ENCODE results near the gene SMIM35. TPM values are rescaled to one million over a fixed set of nuclear protein-coding genes. Genes with fewer than 3 reads are reported as not detected.

The SMIM35 gene
- total and polyA plus RNA-seq, 2 donors (not counting 3 experiments of a cell fraction or from before 2014, with no cell fraction given): not detected

- H3K9ac ChIP-seq (replicated peaks; ENCODE audit: extremely low read depth, insufficient read depth, low read length): no peak overlapping the region
- no peaks in the 10 kb centered on the region for H3K27me3 ChIP-seq (ENCODE audit: control insufficient read depth in 2 of 2, insufficient read depth in 2 of 2, low read length in 2 of 2)
- intact Hi-C loops (cut with micrococcal nuclease) (loop anchor here (10.0 kb wide), 1 partner anchor 60 kb away; no protein-coding TSS in a partner anchor), dilution Hi-C loops (cut with MboI; ENCODE audit: extremely low pct_ligation_motif_present, low sequenced_read_pairs) (no loop called here)
- H3K4me2 ChIP-seq (ENCODE audit: insufficient read depth, low read length): no peak overlapping the region
- H3K9me1 ChIP-seq (replicated peaks; ENCODE audit: control insufficient read depth, extremely low read depth, insufficient read depth, low read length): no peaks in the 10 kb centered on the region
- FAIRE-seq: no peak
- CTCF ChIA-PET: interaction anchor here (0.7 to 1.2 kb wide), 4 partner anchors 11 to 578 kb away, joined by 3 to 5 read pairs (median 3); no protein-coding TSS in a partner anchor
- no TSS peak for BruUV-seq (replicated peaks)
- no peak overlapping the region for H3K4me3 ChIP-seq (replicated peaks in 1 of 3; ENCODE audit: insufficient read depth in 1 of 3, low read depth in 1 of 3, low read length in 3 of 3)
- no peaks in the 10 kb centered on the region for H3K79me2 ChIP-seq (ENCODE audit: control insufficient read depth, insufficient read depth, low read length)
- no peak overlapping the region for H3K27ac ChIP-seq (ENCODE audit: insufficient read depth, low read depth, low read length)
- TF ChIP-seq MAX (IDR thresholded peaks at IDR 0.05; ENCODE audit: insufficient read depth, insufficient read length): no peak
- TF ChIP-seq FOS (IDR thresholded peaks at IDR 0.05; ENCODE audit: borderline replicate concordance, insufficient read depth, low read length): no peak
- TF ChIP-seq MYC (IDR thresholded peaks at IDR 0.05; ENCODE audit: low read depth, low read length): no peak
- TF ChIP-seq JUN (IDR thresholded peaks at IDR 0.05; ENCODE audit: borderline replicate concordance, insufficient read depth, insufficient read length, low read depth): no peak
- TF ChIP-seq EZH2 (IDR thresholded peaks at IDR 0.05; ENCODE audit: borderline replicate concordance, low read depth, low read length, severe bottlenecking): no peak
- no peak for TF ChIP-seq POLR2AphosphoS5 (IDR thresholded peaks at IDR 0.05; ENCODE audit: insufficient read depth, low read depth, low read length)
- TF ChIP-seq POLR2A (IDR thresholded peaks at IDR 0.05; ENCODE audit: low read depth, low read length): no peak
- no peaks in the 10 kb centered on the region for H3K4me1 ChIP-seq (ENCODE audit: control insufficient read depth, extremely low read depth, insufficient read depth, low read length)
- H2AFZ ChIP-seq (ENCODE audit: low read depth, low read length): no peak overlapping the region
- no peaks in the 10 kb centered on the region for H4K20me1 ChIP-seq (replicated peaks; ENCODE audit: control insufficient read depth, extremely low read depth, insufficient read depth, low read length)
- DNase-seq (ENCODE audit: low read depth, low spot score): no peak
- H3K36me3 ChIP-seq (ENCODE audit: control insufficient read depth in 2 of 2, extremely low read depth in 1 of 2, insufficient read depth in 2 of 2, low read length in 2 of 2): no peaks in the 10 kb centered on the region
- POLR2A ChIA-PET: no interaction called here
- H3K9me3 ChIP-seq (replicated peaks; ENCODE audit: control insufficient read depth, insufficient read depth, low read length): no peaks in the 10 kb centered on the region
Observed at GRCh38 chr11:118004543-118005223, 82.1 kb downstream of the SMIM35 start.

GRCh38 chr11:118003456-118003855 lies 83.3 kb downstream of the SMIM35 start:
- no peaks in the 10 kb centered on the region for H3K27me3 ChIP-seq (ENCODE audit: control insufficient read depth in 2 of 2, insufficient read depth in 2 of 2, low read length in 2 of 2)
- no peak overlapping the region for H3K4me2 ChIP-seq (ENCODE audit: insufficient read depth, low read length)
- no peaks in the 10 kb centered on the region for H3K79me2 ChIP-seq (ENCODE audit: control insufficient read depth, insufficient read depth, low read length)
- H3K36me3 ChIP-seq (ENCODE audit: control insufficient read depth in 2 of 2, extremely low read depth in 1 of 2, insufficient read depth in 2 of 2, low read length in 2 of 2): no peaks in the 10 kb centered on the region
- H4K20me1 ChIP-seq (replicated peaks; ENCODE audit: control insufficient read depth, extremely low read depth, insufficient read depth, low read length): no peaks in the 10 kb centered on the region
- H3K9me3 ChIP-seq (replicated peaks; ENCODE audit: control insufficient read depth, insufficient read depth, low read length): no peaks in the 10 kb centered on the region
- FAIRE-seq (no peak), DNase-seq (ENCODE audit: low read depth, low spot score) (no peak)
- ChIA-PET CTCF (interaction anchor here (2.7 kb wide), 1 partner anchor 12 kb away, joined by 9 read pairs; no protein-coding TSS in a partner anchor), POLR2A (no interaction called here)
- H3K4me1 ChIP-seq (ENCODE audit: control insufficient read depth, extremely low read depth, insufficient read depth, low read length): no peaks in the 10 kb centered on the region
- dilution Hi-C loops (cut with MboI; ENCODE audit: extremely low pct_ligation_motif_present, low sequenced_read_pairs): no loop called here
- H3K4me3 ChIP-seq (replicated peaks in 1 of 3; ENCODE audit: insufficient read depth in 1 of 3, low read depth in 1 of 3, low read length in 3 of 3): no peak overlapping the region
- no peak overlapping the region for H3K27ac ChIP-seq (ENCODE audit: insufficient read depth, low read depth, low read length)
- H3K9ac ChIP-seq (replicated peaks; ENCODE audit: extremely low read depth, insufficient read depth, low read length): no peak overlapping the region
- TF ChIP-seq EZH2 (IDR thresholded peaks at IDR 0.05; ENCODE audit: borderline replicate concordance, low read depth, low read length, severe bottlenecking) (no peak), MAX (IDR thresholded peaks at IDR 0.05; ENCODE audit: insufficient read depth, insufficient read length) (no peak), JUN (IDR thresholded peaks at IDR 0.05; ENCODE audit: borderline replicate concordance, insufficient read depth, insufficient read length, low read depth) (no peak), POLR2A (IDR thresholded peaks at IDR 0.05; ENCODE audit: low read depth, low read length) (no peak), CTCF (IDR thresholded peaks at IDR 0.05; ENCODE audit: extremely low read depth in 1 of 2, insufficient read depth in 1 of 2, low read depth in 1 of 2, low read length in 2 of 2) (no peak), MYC (IDR thresholded peaks at IDR 0.05; ENCODE audit: low read depth, low read length) (no peak), GATA2 (IDR thresholded peaks at IDR 0.05; ENCODE audit: insufficient read depth, insufficient read length, low read depth, low read length) (no peak), FOS (IDR thresholded peaks at IDR 0.05; ENCODE audit: borderline replicate concordance, insufficient read depth, low read length) (no peak), POLR2AphosphoS5 (IDR thresholded peaks at IDR 0.05; ENCODE audit: insufficient read depth, low read depth, low read length) (no peak)
- no TSS peak for BruUV-seq (replicated peaks)
- H2AFZ ChIP-seq (ENCODE audit: low read depth, low read length): no peak overlapping the region
- intact Hi-C loops (cut with micrococcal nuclease): loop anchor here (10.0 kb wide), 1 partner anchor 61 kb away; no protein-coding TSS in a partner anchor
- no peaks in the 10 kb centered on the region for H3K9me1 ChIP-seq (replicated peaks; ENCODE audit: control insufficient read depth, extremely low read depth, insufficient read depth, low read length)

Data from endothelial cell of umbilical vein (primary cell).